ENCODE data around the gene AMN. TPM values are rescaled to one million over a fixed set of nuclear protein-coding genes. Genes with fewer than 3 reads are reported as not detected.
"Not testable (repeated sequence)": the region's sequence is repeated elsewhere in the genome, so short reads cannot be mapped to it uniquely, and the experiment has no call there.

The AMN gene
- total RNA-seq, 1 experiment from 2014 or later: 21.8 TPM

GRCh38 chr14:102925646-102926045 lies 3.2 kb downstream of the AMN start:
- Histone ChIP-seq H4K20me1 (ENCODE audit: insufficient read depth) (no peaks in the 10 kb centered on the region), H3K79me2 (ENCODE audit: low read depth) (no peaks in the 10 kb centered on the region), H3F3A (ENCODE audit: insufficient read depth, low read depth) (peaks cover 23% of the 10 kb centered on the region), H3K4me3 (no peak overlapping the region), H3K36me3 (ENCODE audit: low read depth) (no peaks in the 10 kb centered on the region), H3K27ac (no peak overlapping the region), H3K9me3 (ENCODE audit: insufficient read depth, low read depth) (no peaks in the 10 kb centered on the region; the same call in 1 of the 2 replicates), H3K4me2 (no peak overlapping the region), H3K9me2 (ENCODE audit: insufficient read depth) (no peaks in the 10 kb centered on the region), H3K4me1 (replicated peaks; ENCODE audit: insufficient read depth) (peaks cover 20% of the 10 kb centered on the region), H3K27me3 (ENCODE audit: insufficient read depth, low read depth) (no peaks in the 10 kb centered on the region), H2AFZ (no peak overlapping the region)
- BruUV-seq (replicated peaks): no TSS peak
- CTCF ChIA-PET: interaction anchor here (1.4 kb wide), 1 partner anchor 231 kb away, joined by 5 read pairs; no protein-coding TSS in a partner anchor
- TF ChIP-seq CTCF (conservative IDR thresholded peaks at IDR 0.05) (no peak), EZH2 (IDR thresholded peaks at IDR 0.05; ENCODE audit: low read depth) (no peak)
- intact Hi-C loops (cut with micrococcal nuclease; ENCODE audit: unreplicated experiment): loop anchor here (5.0 kb wide), 3 partner anchors 147 to 1258 kb away; partner anchors contain the start of gene RCOR1
- no peak for DNase-seq
- POLR2A ChIA-PET (ENCODE audit: unreplicated experiment): interaction anchor here (0.6 kb wide), 1 partner anchor 38 kb away, joined by 3 read pairs; no protein-coding TSS in a partner anchor

GRCh38 chr14:102926104-102926503 lies 3.6 kb downstream of the AMN start:
- BruUV-seq (replicated peaks): no TSS peak
- Histone ChIP-seq H3K79me2 (ENCODE audit: low read depth) (no peaks in the 10 kb centered on the region), H3F3A (ENCODE audit: insufficient read depth, low read depth) (peaks cover 28% of the 10 kb centered on the region), H4K20me1 (ENCODE audit: insufficient read depth) (no peaks in the 10 kb centered on the region), H3K27ac (no peak overlapping the region), H3K4me1 (replicated peaks; ENCODE audit: insufficient read depth) (peaks cover 20% of the 10 kb centered on the region), H3K27me3 (ENCODE audit: insufficient read depth, low read depth) (no peaks in the 10 kb centered on the region), H3K4me2 (no peak overlapping the region), H3K9me3 (ENCODE audit: insufficient read depth, low read depth) (no peaks in the 10 kb centered on the region), H2AFZ (no peak overlapping the region), H3K36me3 (ENCODE audit: low read depth) (no peaks in the 10 kb centered on the region), H3K4me3 (no peak overlapping the region), H3K9me2 (ENCODE audit: insufficient read depth) (no peaks in the 10 kb centered on the region)
- POLR2A ChIA-PET (ENCODE audit: unreplicated experiment): no interaction called here
- CTCF ChIA-PET: no interaction called here
- intact Hi-C loops (cut with micrococcal nuclease; ENCODE audit: unreplicated experiment): loop anchor here (5.0 kb wide), 3 partner anchors 146 to 1259 kb away; partner anchors contain the start of gene RCOR1
- no peak for DNase-seq
- no peak for TF ChIP-seq EZH2 (IDR thresholded peaks at IDR 0.05; ENCODE audit: low read depth)

- H3K9me3 ChIP-seq (ENCODE audit: insufficient read depth, low read depth); DNase-seq; H4K20me1 ChIP-seq (ENCODE audit: insufficient read depth); H3K27me3 ChIP-seq (ENCODE audit: insufficient read depth, low read depth); H3K79me2 ChIP-seq (ENCODE audit: low read depth); BruUV-seq (replicated peaks); H3K36me3 ChIP-seq (ENCODE audit: low read depth); H2AFZ ChIP-seq; H3K9me2 ChIP-seq (ENCODE audit: insufficient read depth): not testable (repeated sequence)
- Histone ChIP-seq H3K4me3 (peak overlapping the region; percentile 87; the same call in 1 of the 2 replicates), H3K27ac (peak overlapping the region; percentile 74), H3F3A (ENCODE audit: insufficient read depth, low read depth) (peaks cover 35% of the 10 kb centered on the region), H3K4me2 (peak overlapping the region; percentile 99), H3K4me1 (replicated peaks; ENCODE audit: insufficient read depth) (peaks cover 20% of the 10 kb centered on the region)
- intact Hi-C loops (cut with micrococcal nuclease; ENCODE audit: unreplicated experiment): loop anchor here (1.0 to 5.0 kb wide), 4 partner anchors 145 to 1260 kb away; partner anchors contain the start of gene RCOR1
- ChIA-PET POLR2A (ENCODE audit: unreplicated experiment) (interaction anchor here (0.6 kb wide), 2 partner anchors 12 to 148 kb away, joined by 3 to 8 read pairs; no protein-coding TSS in a partner anchor), CTCF (interaction anchor here (0.6 to 1.0 kb wide), 3 partner anchors 232 to 1487 kb away, joined by 3 to 17 read pairs (median 4); no protein-coding TSS in a partner anchor)
Measured at GRCh38 chr14:102926840-102927239, 4.4 kb downstream of the AMN start.

- H4K20me1 ChIP-seq (ENCODE audit: insufficient read depth): no peaks in the 10 kb centered on the region
- BruUV-seq (replicated peaks): TSS peak; percentile 63
- peak overlapping the region; percentile 99 for H3K4me2 ChIP-seq
- H3K9me2 ChIP-seq (ENCODE audit: insufficient read depth): no peaks in the 10 kb centered on the region
- H3K9me3 ChIP-seq (ENCODE audit: insufficient read depth, low read depth): no peaks in the 10 kb centered on the region
- peak overlapping the region; percentile 96 for H2AFZ ChIP-seq
- TF ChIP-seq EZH2 (IDR thresholded peaks at IDR 0.05; ENCODE audit: low read depth) (no peak), CTCF (conservative IDR thresholded peaks at IDR 0.05) (no peak)
- H3K27me3 ChIP-seq (ENCODE audit: insufficient read depth, low read depth): no peaks in the 10 kb centered on the region
- POLR2A ChIA-PET (ENCODE audit: unreplicated experiment): interaction anchor here (0.6 kb wide), 9 partner anchors 12 to 833 kb away, joined by 3 to 14 read pairs (median 4); partner anchors contain the start of genes XRCC3 and ZFYVE21
- DNase-seq: peak; percentile 95 to 100
- H3K27ac ChIP-seq: peak overlapping the region; percentile 74
- peaks cover 20% of the 10 kb centered on the region for H3K4me1 ChIP-seq (replicated peaks; ENCODE audit: insufficient read depth)
- no peaks in the 10 kb centered on the region for H3K79me2 ChIP-seq (ENCODE audit: low read depth)
- intact Hi-C loops (cut with micrococcal nuclease; ENCODE audit: unreplicated experiment): loop anchor here (1.0 to 5.0 kb wide), 4 partner anchors 145 to 1260 kb away; partner anchors contain the start of gene RCOR1
- no peaks in the 10 kb centered on the region for H3K36me3 ChIP-seq (ENCODE audit: low read depth)
- peak overlapping the region; percentile 87 for H3K4me3 ChIP-seq
- CTCF ChIA-PET: interaction anchor here (0.6 to 1.0 kb wide), 3 partner anchors 233 to 1488 kb away, joined by 3 to 17 read pairs (median 4); no protein-coding TSS in a partner anchor
- H3F3A ChIP-seq (ENCODE audit: insufficient read depth, low read depth): peaks cover 38% of the 10 kb centered on the region
Measured at GRCh38 chr14:102927346-102927877, 4.9 kb downstream of the AMN start.
